ENCODE measurements around the gene SMCR8. TPM values are rescaled to one million over a fixed set of nuclear protein-coding genes. Genes with fewer than 3 reads are reported as not detected.

Gene SMCR8
- 7.0 and 12.2 TPM in 2 replicates for total RNA-seq

GRCh38 chr17:18314731-18315561 is at the start of gene SMCR8, which contains the start of gene TOP3A:
Gene SMCR8, plus strand, starts transcription at chr17:18315293. Its CDS starts 497 bp downstream, at chr17:18315790.
Gene TOP3A, minus strand, starts transcription at chr17:18314994. Its CDS starts 216 bp downstream, at chr17:18314778.

GRCh38 chr17:18363101-18364049 is 48.3 kb downstream of the SMCR8 start, which contains the start of gene SHMT1:
Gene SHMT1, minus strand, starts transcription at chr17:18363550. Its CDS starts 7,569 bp downstream, at chr17:18355981.

Other genes starting within 250 kb of the SMCR8 start
- 36.9 and 45.3 TPM in 2 replicates for gene DRG2, start 227.3 kb upstream of the SMCR8 start, total RNA-seq
- gene MYO15A, start 206.5 kb upstream of the SMCR8 start, total RNA-seq, result 0.49 and 0.72 TPM in 2 replicates
- gene ALKBH5, start 131.5 kb upstream of the SMCR8 start, total RNA-seq, result 100 and 125 TPM in 2 replicates
- 39.2 and 43.4 TPM in 2 replicates for gene LLGL1, start 89.7 kb upstream of the SMCR8 start, total RNA-seq
- gene FLII, start 56.6 kb upstream of the SMCR8 start, total RNA-seq, result 198 and 200 TPM in 2 replicates
- 8.1 and 21.5 TPM in 2 replicates for gene MIEF2, start 54.6 kb upstream of the SMCR8 start, total RNA-seq
- gene TOP3A, start 299 bp upstream of the SMCR8 start, total RNA-seq, result 24.0 and 35.0 TPM in 2 replicates
- gene SHMT1, start 48.3 kb downstream of the SMCR8 start, total RNA-seq, result 8.1 and 10.3 TPM in 2 replicates
- gene EVPLL, start 62.5 kb downstream of the SMCR8 start, total RNA-seq, result not detected in 2 replicates
- gene LGALS9C, start 161.5 kb downstream of the SMCR8 start, total RNA-seq, result not detected in 2 replicates

All from cardiac atrium fibroblast (primary cell).